NCI-H345 treated with DMSO at 0.1 percent for 48 hours (cell line): Measurements from ENCODE around the gene CDK15.
A peak's percentile ranks its signal among the peaks of the same experiment; 100 is the strongest.

ENCODE experiments used
- DNase-seq: peaks from one replicate; lab custom pipeline; 2025; ENCODE audit not compliant: unreplicated experiment; lab: John Stamatoyannopoulos, UW

Gene CDK15

GRCh38 chr2:201906777-201907562 lies 100.6 kb downstream of the CDK15 start:
- DNase-seq, result no peak

- DNase-seq, result no peak
Measured at GRCh38 chr2:201907563-201907881, 101.2 kb downstream of the CDK15 start.

- no peak for DNase-seq
Measured at GRCh38 chr2:201908901-201909300, 102.6 kb downstream of the CDK15 start.

DNA sequence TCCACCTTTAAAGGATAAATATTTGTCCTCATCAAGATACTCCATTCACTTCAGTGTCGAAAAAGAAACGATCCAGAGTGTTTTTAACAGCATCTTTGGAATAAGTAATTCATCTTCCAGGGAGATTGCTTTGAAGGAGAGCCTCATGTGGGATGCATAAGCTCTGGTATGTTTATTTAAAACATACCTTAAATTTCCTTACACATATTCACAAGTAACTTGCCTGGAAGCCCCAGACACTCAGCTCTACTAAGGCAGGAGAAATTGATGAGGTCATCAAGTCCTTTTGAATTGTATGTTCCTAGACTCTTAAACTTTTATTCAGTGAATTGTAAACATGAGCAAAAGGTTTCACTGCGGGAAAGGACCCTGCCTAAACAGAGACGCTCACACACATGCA lies 103.0 kb downstream of the CDK15 start:
- DNase-seq, result no peak

DNA sequence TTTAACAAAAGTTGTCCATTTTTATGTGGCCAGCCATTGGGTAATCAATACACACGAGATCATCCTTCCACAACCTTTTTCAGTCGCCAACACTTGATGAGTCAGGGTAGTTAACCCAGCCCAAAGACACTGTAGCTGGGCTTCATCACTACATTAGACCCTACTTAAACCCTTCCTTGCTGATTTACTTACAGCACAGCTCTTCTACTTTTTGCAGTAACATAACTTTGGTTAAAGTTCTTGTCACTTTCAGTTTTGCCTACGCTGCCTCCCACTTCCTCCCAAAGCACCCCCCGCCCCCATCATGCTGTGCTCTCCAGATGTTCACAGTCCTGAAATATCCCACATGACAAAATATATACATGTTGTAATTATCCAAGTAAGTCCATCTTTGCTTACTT lies 103.6 kb downstream of the CDK15 start:
- DNase-seq, result no peak

GRCh38 chr2:201911372-201911771 lies 105.0 kb downstream of the CDK15 start:
- DNase-seq, result no peak

DNA sequence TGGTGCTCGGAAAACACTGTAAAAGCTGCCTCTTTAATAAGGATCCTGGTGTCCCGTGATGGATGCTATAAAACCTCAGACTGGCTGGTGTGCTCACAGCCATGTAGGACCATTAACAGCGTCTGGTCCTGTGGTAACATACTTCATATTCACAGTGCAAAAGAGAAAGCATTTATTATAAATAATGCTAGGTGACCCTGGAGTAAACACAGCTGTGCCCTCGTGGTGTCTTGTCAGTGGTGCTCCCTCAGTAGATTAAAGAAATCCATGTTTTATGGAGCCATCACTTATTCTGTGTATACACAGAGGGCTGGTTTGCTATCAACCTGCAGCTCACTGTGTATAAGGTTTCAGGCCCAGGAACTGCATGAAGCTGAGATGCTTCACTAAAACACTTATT lies 106.9 kb downstream of the CDK15 start:
- DNase-seq, result no peak

DNA sequence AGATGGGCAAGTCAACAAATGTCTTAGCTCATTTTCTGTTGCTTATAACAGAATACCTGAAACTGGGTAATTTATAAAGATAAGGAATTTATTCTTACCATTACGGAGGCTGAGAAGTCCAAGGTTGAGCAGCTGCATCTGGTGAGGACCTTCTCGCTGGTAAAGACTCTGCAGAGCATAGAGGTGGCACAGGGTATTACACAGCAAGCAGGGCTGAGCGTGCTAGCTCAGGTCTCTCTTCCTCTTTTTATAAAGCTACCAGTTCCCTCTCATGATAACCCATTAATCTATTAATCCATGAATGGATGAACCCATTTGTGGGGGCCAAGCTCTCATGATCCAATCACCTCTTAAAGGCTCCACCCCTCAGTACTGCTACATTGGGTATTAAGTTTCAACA lies 109.1 kb downstream of the CDK15 start:
- DNase-seq, result no peak

DNA sequence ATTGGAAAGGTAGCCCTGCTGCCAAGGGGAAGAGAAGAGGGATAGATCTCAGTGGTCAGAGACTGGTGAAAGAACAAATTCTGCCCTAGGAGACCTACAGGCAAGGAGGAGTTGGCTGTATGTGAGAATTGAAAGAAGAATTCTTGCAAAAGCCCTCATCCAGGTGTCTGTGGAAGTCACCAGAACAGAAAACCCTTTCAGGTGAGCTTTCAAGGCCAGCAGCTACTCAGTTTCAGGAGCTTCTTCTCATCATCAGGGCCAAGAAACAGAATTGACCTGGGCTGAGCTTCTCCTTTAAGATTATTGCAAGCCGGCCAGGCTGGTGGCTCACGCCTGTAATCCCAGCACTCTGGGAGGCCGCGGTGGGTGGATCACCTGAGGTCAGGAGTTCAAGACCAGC lies 110.2 kb downstream of the CDK15 start:
- DNase-seq, result no peak

GRCh38 chr2:201918616-201919307 lies 112.4 kb downstream of the CDK15 start:
- no peak for DNase-seq

GRCh38 chr2:201919308-201919634 lies 112.9 kb downstream of the CDK15 start:
- no peak for DNase-seq

- DNase-seq, result no peak
Measured at GRCh38 chr2:201923436-201924328, 117.3 kb downstream of the CDK15 start.

GRCh38 chr2:201924453-201924852 lies 118.1 kb downstream of the CDK15 start:
- no peak for DNase-seq

DNA sequence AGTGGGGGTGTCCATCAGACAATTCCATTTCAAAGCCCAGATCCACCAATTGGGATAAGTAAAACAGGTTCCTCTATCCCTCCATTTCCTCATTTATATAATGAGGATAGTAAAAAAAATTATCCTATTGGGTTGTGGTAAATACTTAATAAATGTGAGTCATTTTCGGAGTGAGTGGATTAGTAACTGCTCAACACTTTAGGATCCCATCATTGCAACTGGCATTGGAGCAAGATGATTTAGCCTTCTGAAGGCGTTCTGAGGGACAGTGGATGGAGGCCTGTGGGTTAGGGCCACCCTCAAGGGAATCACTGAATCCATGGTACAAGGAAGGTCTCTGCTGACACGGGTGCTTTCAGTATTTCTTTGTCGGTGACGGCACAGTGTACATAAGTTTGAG lies 118.7 kb downstream of the CDK15 start:
- DNase-seq, result no peak

GRCh38 chr2:201926067-201926466 lies 119.7 kb downstream of the CDK15 start:
- no peak for DNase-seq

- no peak for DNase-seq
Measured at GRCh38 chr2:201928363-201928762, 122.0 kb downstream of the CDK15 start.

DNA sequence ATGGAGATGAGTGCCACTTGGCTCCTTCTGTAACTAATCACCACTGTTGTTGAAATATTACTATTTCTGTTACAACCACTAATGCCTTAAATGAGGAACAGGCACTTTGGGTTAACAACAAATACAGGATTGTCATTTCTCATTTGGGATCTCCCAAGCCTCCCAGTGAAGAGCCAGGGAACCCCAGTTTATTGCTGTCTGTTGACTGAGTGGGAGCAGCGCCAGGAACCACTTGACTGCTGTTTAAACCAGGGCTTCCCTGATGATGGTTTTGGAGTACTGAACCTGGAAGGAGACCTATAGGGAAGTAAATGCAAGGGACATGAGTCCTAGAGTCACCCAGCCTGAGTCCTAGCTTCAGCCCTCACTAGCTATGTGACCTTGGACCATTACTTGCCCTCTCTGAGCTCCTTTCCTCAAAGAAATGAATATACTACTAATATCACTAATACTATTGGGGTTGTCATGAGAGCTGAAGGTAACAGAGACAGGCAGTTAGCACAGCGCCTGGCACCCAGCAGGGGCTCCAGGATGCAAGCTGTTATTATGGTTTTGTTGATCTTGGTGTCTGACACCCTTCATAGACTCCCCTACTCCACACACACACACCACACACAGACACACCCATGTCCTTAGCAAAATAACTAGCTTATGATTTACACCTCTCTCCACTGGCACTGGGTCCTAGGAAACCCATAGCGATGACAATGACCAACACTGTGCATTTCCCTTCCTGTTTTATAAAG lies 123.1 kb downstream of the CDK15 start:
- peak; percentile 74 for DNase-seq

GRCh38 chr2:201930043-201930442 lies 123.7 kb downstream of the CDK15 start:
- no peak for DNase-seq

DNA sequence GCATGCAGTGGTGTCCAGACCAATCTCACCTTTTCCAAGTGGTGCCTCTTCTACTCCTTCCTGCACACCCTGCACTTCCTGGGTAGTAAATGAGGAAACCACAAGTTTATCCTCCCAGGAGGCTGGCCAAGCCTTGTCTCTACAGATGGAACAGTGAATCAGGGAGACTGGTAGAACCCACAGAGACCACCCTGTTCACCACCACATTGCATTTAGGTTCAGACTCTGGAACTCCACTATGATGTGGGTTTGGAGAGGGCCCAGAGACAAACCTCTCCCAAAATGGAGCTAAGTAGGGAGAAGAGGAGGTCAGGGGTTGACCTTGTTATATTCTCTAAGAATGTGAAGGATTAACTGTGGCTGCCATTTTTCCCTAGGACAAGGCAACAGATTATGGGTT lies 124.5 kb downstream of the CDK15 start:
- DNase-seq, result no peak

- no peak for DNase-seq
Measured at GRCh38 chr2:201931475-201931874, 125.1 kb downstream of the CDK15 start.

GRCh38 chr2:201931951-201932350 lies 125.6 kb downstream of the CDK15 start:
- no peak for DNase-seq
